SU-DHL-6 (cell line): Measurements from ENCODE around the gene ATL3.

ENCODE experiments used
- H2AFZ ChIP-seq: fragments of 200-600 bp; sonication (generic); 2 replicates; pipeline ENCODE4 v1.6.1; 2014; ENCODE audit warnings: low read depth, mild to moderate bottlenecking, moderate library complexity, mixed read lengths, antibody characterized with exemption, low read length; ENCODE audit not compliant: severe bottlenecking
- H3F3A ChIP-seq: fragments of 200-600 bp; shearing (Covaris generic); 2 replicates; pipeline ENCODE4 v1.6.0; 2016; ENCODE audit warnings: antibody characterized with exemption, mild to moderate bottlenecking; ENCODE audit not compliant: insufficient read depth
- H3K27ac ChIP-seq: fragments of 200-600 bp; sonication (generic); 2 replicates; pipeline ENCODE4 v1.5.1; 2016; ENCODE audit warnings: low read depth, mild to moderate bottlenecking, low read length, moderate library complexity, mixed read lengths
- H3K27me3 ChIP-seq: fragments of 200-600 bp; sonication (generic), shearing (Covaris generic); 2 replicates; pipeline ENCODE4 v1.6.0; 2014; ENCODE audit warnings: mild to moderate bottlenecking, low read length
- H3K36me3 ChIP-seq: fragments of 200-600 bp; sonication (generic); 2 replicates; pipeline ENCODE4 v1.6.1; 2014; ENCODE audit warnings: mild to moderate bottlenecking, low read length, mixed read lengths
- H3K4me2 ChIP-seq: fragments of 300-600, 200-600 bp; shearing (Covaris generic), sonication (generic); 2 replicates; pipeline ENCODE4 v1.6.0; 2014; ENCODE audit warnings: low read length, low read depth, mild to moderate bottlenecking; ENCODE audit not compliant: poor library complexity, severe bottlenecking
- H3K4me3 ChIP-seq: fragments of 200-600 bp; sonication (generic); 2 replicates; pipeline ENCODE4 v1.5.1; 2014; ENCODE audit warnings: antibody characterized with exemption, low read length, mild to moderate bottlenecking, mixed read lengths; ENCODE audit not compliant: insufficient read depth, poor library complexity, severe bottlenecking
- H3K79me2 ChIP-seq: fragments of 200-600 bp; sonication (generic); 2 replicates; pipeline ENCODE4 v1.6.1; 2014; ENCODE audit warnings: mild to moderate bottlenecking, low read length, moderate library complexity; ENCODE audit not compliant: insufficient read depth
- H3K9ac ChIP-seq: fragments of 200-600 bp; sonication (generic); 2 replicates; pipeline ENCODE4 v1.7.0; 2014; ENCODE audit warnings: mild to moderate bottlenecking, low read length
- H3K9me2 ChIP-seq: fragments of 200-600 bp; sonication (generic); replicated peaks from 2 replicates; pipeline ENCODE4 v1.6.1; 2014; ENCODE audit warnings: low read length; ENCODE audit not compliant: insufficient read depth
- H3K9me3 ChIP-seq: fragments of 200-600 bp; sonication (generic); 2 replicates; pipeline ENCODE4 v1.6.1; 2014; ENCODE audit warnings: low read length, mixed read lengths; ENCODE audit not compliant: insufficient read depth
- H4K20me1 ChIP-seq: fragments of 200-600 bp; sonication (generic); 2 replicates; pipeline ENCODE4 v1.6.1; 2014; ENCODE audit warnings: low read depth, mild to moderate bottlenecking, antibody characterized with exemption, low read length, moderate library complexity, mixed read lengths
- EZH2phosphoT487 ChIP-seq: fragments of 200-600 bp; sonication (generic), shearing (Covaris generic); conservative IDR thresholded peaks from 2 replicates; pipeline ENCODE4 v1.6.1; 2018; ENCODE audit warnings: mild to moderate bottlenecking, antibody characterized with exemption, low read length, moderate library complexity, mixed read lengths
- TF ChIP-seq, protein P1 (sequence below): fragments of 200-600 bp; sonication (generic); IDR thresholded peaks from one replicate; pipeline ENCODE4 v1.5.1; 2017; ENCODE audit warnings: antibody characterized with exemption, mild to moderate bottlenecking, low read length, moderate library complexity; ENCODE audit not compliant: insufficient read depth, poor library complexity, severe bottlenecking

The ATL3 gene

DNA sequence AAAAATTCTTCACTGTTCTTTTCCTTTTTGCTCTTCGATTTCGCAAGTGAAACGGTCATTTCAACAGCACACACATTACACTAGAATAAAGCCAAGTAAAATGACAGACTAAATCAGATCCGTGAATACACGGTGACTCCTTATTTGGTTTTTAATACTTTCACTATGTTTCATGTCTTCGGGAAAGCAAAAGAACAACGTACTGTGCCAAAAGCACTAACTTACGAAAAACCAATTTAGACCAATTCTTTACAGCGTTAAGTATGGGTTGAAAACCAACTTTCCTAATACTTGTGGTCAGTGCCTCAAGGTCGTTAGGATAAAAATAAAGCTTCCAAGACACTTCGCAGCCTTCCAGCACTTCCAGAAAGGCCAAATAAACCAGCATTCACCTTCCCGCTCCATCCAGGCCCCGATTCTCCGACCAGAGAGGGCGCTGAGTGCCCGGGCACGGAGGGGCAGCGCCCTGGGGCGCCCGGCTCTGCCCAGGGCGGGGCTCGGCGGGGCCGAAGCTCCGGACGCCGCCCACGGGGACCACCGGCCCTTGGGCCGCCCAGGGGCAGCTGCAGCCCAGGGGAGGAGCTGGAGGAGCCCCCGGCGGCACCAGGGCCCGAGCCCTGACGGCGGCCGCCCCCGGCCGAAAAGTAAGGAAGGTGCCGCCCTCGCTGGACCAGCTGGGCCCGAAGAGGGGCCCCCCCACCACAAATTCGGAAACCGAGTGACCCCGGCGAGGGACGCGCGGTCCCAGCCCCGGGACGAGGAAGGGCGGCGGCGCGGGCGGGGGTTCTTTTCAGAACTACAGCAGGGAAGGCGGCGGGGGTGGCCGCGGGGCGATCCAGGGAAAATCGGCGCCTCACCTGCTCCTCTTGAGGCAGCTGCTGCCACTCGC lies 499 bp downstream of the ATL3 start:
- no peaks in the 10 kb centered on the region for H3K9me2 ChIP-seq
- H3K27ac ChIP-seq, result peak overlapping the region; percentile 70
- peak overlapping the region; percentile 80 for H3K4me3 ChIP-seq
- H3K9ac ChIP-seq, result peak overlapping the region; percentile 91
- H2AFZ ChIP-seq, result peak overlapping the region; percentile 91
- TF ChIP-seq, protein P1, sequence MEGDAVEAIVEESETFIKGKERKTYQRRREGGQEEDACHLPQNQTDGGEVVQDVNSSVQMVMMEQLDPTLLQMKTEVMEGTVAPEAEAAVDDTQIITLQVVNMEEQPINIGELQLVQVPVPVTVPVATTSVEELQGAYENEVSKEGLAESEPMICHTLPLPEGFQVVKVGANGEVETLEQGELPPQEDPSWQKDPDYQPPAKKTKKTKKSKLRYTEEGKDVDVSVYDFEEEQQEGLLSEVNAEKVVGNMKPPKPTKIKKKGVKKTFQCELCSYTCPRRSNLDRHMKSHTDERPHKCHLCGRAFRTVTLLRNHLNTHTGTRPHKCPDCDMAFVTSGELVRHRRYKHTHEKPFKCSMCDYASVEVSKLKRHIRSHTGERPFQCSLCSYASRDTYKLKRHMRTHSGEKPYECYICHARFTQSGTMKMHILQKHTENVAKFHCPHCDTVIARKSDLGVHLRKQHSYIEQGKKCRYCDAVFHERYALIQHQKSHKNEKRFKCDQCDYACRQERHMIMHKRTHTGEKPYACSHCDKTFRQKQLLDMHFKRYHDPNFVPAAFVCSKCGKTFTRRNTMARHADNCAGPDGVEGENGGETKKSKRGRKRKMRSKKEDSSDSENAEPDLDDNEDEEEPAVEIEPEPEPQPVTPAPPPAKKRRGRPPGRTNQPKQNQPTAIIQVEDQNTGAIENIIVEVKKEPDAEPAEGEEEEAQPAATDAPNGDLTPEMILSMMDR, result peak; percentile 40
- no peak for TF ChIP-seq EZH2phosphoT487
- peak overlapping the region; percentile 72 for H3K4me2 ChIP-seq
- H3F3A ChIP-seq, result peaks cover 7% of the 10 kb centered on the region; the same call in 1 of the 2 replicates
- H3K79me2 ChIP-seq, result peaks cover 51% of the 10 kb centered on the region
- no peaks in the 10 kb centered on the region for H3K36me3 ChIP-seq
- 0 out of 2 replicates have a peak, but pooled peaks cover 4% of the 10 kb centered on the region for H4K20me1 ChIP-seq
- no peaks in the 10 kb centered on the region for H3K9me3 ChIP-seq
- H3K27me3 ChIP-seq, result no peaks in the 10 kb centered on the region

GRCh38 chr11:63670096-63670432 lies 1.1 kb downstream of the ATL3 start:
- 0 out of 2 replicates have a peak, but pooled peaks cover 4% of the 10 kb centered on the region for H4K20me1 ChIP-seq
- H3K36me3 ChIP-seq, result no peaks in the 10 kb centered on the region
- H3K9me2 ChIP-seq, result no peaks in the 10 kb centered on the region
- peak overlapping the region; percentile 91 for H3K9ac ChIP-seq
- H3K9me3 ChIP-seq, result no peaks in the 10 kb centered on the region
- peak overlapping the region; percentile 72 for H3K4me2 ChIP-seq
- H3K27me3 ChIP-seq, result no peaks in the 10 kb centered on the region
- H2AFZ ChIP-seq, result peak overlapping the region; percentile 91
- TF ChIP-seq EZH2phosphoT487, result no peak
- TF ChIP-seq, protein P1, result no peak
- H3F3A ChIP-seq, result peaks cover 7% of the 10 kb centered on the region; the same call in 1 of the 2 replicates
- H3K79me2 ChIP-seq, result peaks cover 57% of the 10 kb centered on the region
- H3K4me3 ChIP-seq, result peak overlapping the region; percentile 80
- H3K27ac ChIP-seq, result no peak overlapping the region

GRCh38 chr11:63667995-63668795 lies 3.0 kb downstream of the ATL3 start:
- Histone ChIP-seq H4K20me1 (0 out of 2 replicates have a peak, but pooled peaks cover 4% of the 10 kb centered on the region), H3K4me3 (no peak overlapping the region), H2AFZ (no peak overlapping the region), H3K9ac (no peak overlapping the region), H3K36me3 (no peaks in the 10 kb centered on the region), H3K9me2 (no peaks in the 10 kb centered on the region), H3F3A (peaks cover 7% of the 10 kb centered on the region; the same call in 1 of the 2 replicates), H3K27me3 (no peaks in the 10 kb centered on the region), H3K4me2 (peak overlapping the region; percentile 9), H3K27ac (no peak overlapping the region), H3K9me3 (no peaks in the 10 kb centered on the region), H3K79me2 (peaks cover 76% of the 10 kb centered on the region)
- no peak for TF ChIP-seq EZH2phosphoT487
- TF ChIP-seq, protein P1, result no peak
